Right atrium auricular region (tissue), 2 donors: ENCODE results near the gene PLD6. TPM values are rescaled to one million over a fixed set of nuclear protein-coding genes. Genes with fewer than 3 reads are reported as not detected.
"Not testable (repeated sequence)": the region's sequence is repeated elsewhere in the genome, so short reads cannot be mapped to it uniquely, and the experiment has no call there.

Source experiments
- DNase-seq: peaks from one replicate; pipeline ENCODE4 v3.0.0-alpha.2; 2019; ENCODE audit warnings: low spot score
- H3K27ac ChIP-seq, 2 donors: fragments of 200-600 bp; sonication (generic); 1 replicate in 1 of 2; 2 replicates in 1 of 2; pipeline ENCODE4 v1.5.1; 2016 to 2019
- H3K27me3 ChIP-seq, 2 donors: fragments of 200-600 bp; sonication (generic); one replicate each; pipeline versions ENCODE4 v1.5.1 to v1.6.0; 2017 to 2019
- H3K36me3 ChIP-seq: fragments of 200-600 bp; sonication (generic); one replicate; pipeline ENCODE4 v1.5.1; 2016
- H3K4me1 ChIP-seq, 2 donors: fragments of 200-600 bp; sonication (generic); one replicate each; pipeline versions ENCODE4 v1.5.1 to v1.6.0; 2017 to 2019
- H3K4me3 ChIP-seq, 2 donors: fragments of 200-600 bp; sonication (generic); 1 replicate in 1 of 2; 2 replicates in 1 of 2; pipeline ENCODE4 v1.5.1; 2017 to 2019; ENCODE audit warnings: mild to moderate bottlenecking in 1 of 2, moderate library complexity in 1 of 2
- H3K9me3 ChIP-seq, 2 donors: fragments of 200-600 bp; sonication (generic); one replicate each; pipeline ENCODE4 v1.5.1; 2019
- CTCF ChIP-seq, 2 donors: fragments of 200-600 bp; sonication (generic); IDR thresholded peaks; one replicate each; pipeline ENCODE4 v1.5.1; 2019; ENCODE audit warnings: antibody characterized with exemption in 2 of 2
- total RNA-seq, 2 donors: library from RNA; depleted of rRNA; stranded (reverse); fragments of >200 nt; gene quantifications; one replicate each; pipeline ENCODE4 v1.1.0, GENCODE V29; 2016

PLD6 gene
- total RNA-seq, 2 donors from 2014 or later: 3.1 to 6.8 TPM

- Histone ChIP-seq H3K27ac (no peak overlapping the region), H3K36me3 (peaks cover 37% of the 10 kb centered on the region), H3K4me3 (no peak overlapping the region), H3K27me3 (no peaks in the 10 kb centered on the region), H3K9me3 (no peaks in the 10 kb centered on the region), H3K4me1 (peaks cover 0 to 49% of the 10 kb centered on the region in 2 donors)
- no peak for TF ChIP-seq CTCF (IDR thresholded peaks at IDR 0.05)
- DNase-seq: no peak
Observed at GRCh38 chr17:17186551-17187505, 19.3 kb downstream of the PLD6 start.

GRCh38 chr17:17186051-17186450, 20.1 kb downstream of the PLD6 start:
- peaks cover 43% of the 10 kb centered on the region for H3K36me3 ChIP-seq
- no peak overlapping the region for H3K4me3 ChIP-seq
- H3K4me1 ChIP-seq: peaks cover 0 to 46% of the 10 kb centered on the region in 2 donors
- no peak for DNase-seq
- no peak overlapping the region for H3K27ac ChIP-seq
- no peak for TF ChIP-seq CTCF (IDR thresholded peaks at IDR 0.05)
- no peaks in the 10 kb centered on the region for H3K9me3 ChIP-seq
- H3K27me3 ChIP-seq: no peaks in the 10 kb centered on the region

GRCh38 chr17:17184985-17185757, 21.0 kb downstream of the PLD6 start:
- H3K27me3 ChIP-seq, H3K27ac ChIP-seq, DNase-seq, H3K9me3 ChIP-seq, H3K4me3 ChIP-seq: not testable (repeated sequence)
- Histone ChIP-seq H3K4me1 (peaks cover 0 to 46% of the 10 kb centered on the region in 2 donors), H3K36me3 (peaks cover 51% of the 10 kb centered on the region)

- Histone ChIP-seq H3K27me3 (no peaks in the 10 kb centered on the region), H3K4me3 (no peak overlapping the region), H3K27ac (peak overlapping the region; percentile 27 to 46), H3K9me3 (no peaks in the 10 kb centered on the region), H3K36me3 (peaks cover 57% of the 10 kb centered on the region), H3K4me1 (peaks cover 0 to 48% of the 10 kb centered on the region in 2 donors)
- DNase-seq: no peak
- no peak for TF ChIP-seq CTCF (IDR thresholded peaks at IDR 0.05)
Observed at GRCh38 chr17:17183744-17184143, 22.4 kb downstream of the PLD6 start.

GRCh38 chr17:17182598-17183136, 23.5 kb downstream of the PLD6 start:
- H3K4me1 ChIP-seq: peaks cover 0 to 48% of the 10 kb centered on the region in 2 donors
- peaks cover 57% of the 10 kb centered on the region for H3K36me3 ChIP-seq
- H3K4me3 ChIP-seq: no peak overlapping the region
- no peaks in the 10 kb centered on the region for H3K9me3 ChIP-seq
- DNase-seq: no peak
- H3K27ac ChIP-seq: no peak overlapping the region
- TF ChIP-seq CTCF (IDR thresholded peaks at IDR 0.05): no peak
- H3K27me3 ChIP-seq: no peaks in the 10 kb centered on the region
